NCI-H2107 treated with DMSO at 0.1 percent for 48 hours (cell line): Measurements from ENCODE around the gene OR13C2.
"Not testable (repeated sequence)": the region's sequence is repeated elsewhere in the genome, so short reads cannot be mapped to it uniquely, and the experiment has no call there.

Experiments
- DNase-seq: peaks from one replicate; lab custom pipeline; 2025; ENCODE audit not compliant: unreplicated experiment; lab: John Stamatoyannopoulos, UW

The OR13C2 gene, protein sequence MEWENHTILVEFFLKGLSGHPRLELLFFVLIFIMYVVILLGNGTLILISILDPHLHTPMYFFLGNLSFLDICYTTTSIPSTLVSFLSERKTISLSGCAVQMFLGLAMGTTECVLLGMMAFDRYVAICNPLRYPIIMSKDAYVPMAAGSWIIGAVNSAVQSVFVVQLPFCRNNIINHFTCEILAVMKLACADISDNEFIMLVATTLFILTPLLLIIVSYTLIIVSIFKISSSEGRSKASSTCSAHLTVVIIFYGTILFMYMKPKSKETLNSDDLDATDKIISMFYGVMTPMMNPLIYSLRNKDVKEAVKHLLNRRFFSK

DNA sequence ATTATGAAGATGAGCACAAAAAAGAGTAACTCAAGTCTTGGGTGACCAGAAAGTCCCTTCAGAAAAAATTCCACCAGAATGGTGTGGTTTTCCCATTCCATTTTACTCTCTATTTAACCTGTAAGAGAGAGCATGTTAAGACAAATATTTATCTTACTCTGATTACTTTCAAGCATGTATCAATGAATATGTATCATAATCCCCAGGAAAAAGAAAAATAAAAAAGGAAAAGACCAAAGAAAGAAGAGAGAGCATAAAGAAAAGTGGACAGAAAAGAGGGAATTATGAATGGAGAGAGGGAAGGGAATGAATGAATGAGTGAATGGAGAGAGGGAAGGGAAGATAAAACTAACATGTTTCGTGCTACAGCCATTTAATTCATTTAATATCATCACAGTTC lies at the start of gene OR13C2:
OR13C2 (minus strand) TSS at position 101 of the 400 bp plus-strand sequence; CDS start at position 101, 0 bp downstream.
- not testable (repeated sequence) for DNase-seq

DNA sequence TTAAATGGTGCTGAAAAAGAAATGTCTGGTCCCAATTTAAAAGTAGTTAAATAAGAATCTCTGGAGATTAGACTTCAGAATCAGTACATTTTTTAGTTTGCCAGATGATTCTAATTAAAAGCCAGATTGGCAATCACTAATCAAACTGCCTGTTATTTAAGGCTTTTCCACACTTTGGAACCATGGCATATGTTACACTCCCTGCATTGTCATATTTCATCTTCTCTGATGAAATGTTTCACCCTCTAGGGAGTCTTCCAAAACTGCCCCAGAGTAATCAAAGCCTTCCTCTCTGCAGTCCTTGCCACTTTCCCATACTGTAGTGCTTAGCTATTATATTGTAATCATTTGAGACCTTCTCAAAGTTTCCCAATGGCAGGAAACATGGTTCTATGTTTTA lies 30.0 kb upstream of the OR13C2 start:
- no peak for DNase-seq

DNA sequence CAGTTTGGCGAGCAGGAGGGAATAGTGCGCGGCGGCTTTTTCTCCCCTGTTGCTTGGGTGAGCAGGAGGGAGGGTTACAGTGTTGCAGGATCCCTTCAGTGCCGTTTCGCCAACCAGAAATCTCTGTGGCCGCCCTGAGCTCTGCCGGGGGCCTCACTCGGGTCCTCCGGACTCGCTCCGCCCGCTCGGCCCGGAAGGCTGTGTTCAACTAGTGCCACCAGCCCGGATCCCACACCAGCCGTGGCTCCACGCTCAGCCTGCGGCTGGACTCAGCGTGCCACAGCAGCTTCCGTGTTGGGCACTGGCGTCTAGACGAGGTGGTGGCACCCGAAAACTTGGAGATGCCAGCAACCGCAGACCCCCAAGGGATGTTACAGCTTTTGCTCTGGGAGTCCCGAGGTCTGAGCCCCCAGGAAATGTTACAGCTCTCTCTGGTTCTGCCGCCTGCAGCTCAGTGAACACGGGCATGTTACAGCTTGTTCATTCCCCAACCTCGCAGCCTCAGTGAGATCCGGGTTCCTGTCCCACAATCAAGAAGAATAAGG lies 28.6 kb upstream of the OR13C2 start:
- DNase-seq: no peak

DNA sequence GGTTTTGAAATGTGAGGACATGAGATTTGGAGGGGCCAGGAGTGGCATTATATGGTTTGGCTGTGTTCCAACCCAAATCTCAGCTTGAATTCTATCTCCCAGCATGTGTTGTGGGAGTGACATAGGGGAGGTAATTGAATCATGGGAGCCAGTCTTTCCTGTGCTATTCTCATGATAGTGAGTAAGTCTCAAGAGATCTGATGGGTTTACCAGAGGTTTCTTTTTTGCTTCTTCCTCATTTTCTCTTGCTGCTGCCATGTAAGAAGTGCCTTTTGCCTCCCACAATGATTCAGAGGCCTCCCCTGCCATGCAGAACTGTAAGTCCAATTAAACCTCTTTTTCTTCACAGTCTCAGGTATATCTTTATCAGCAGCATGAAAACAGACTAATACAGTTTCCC lies 20.5 kb upstream of the OR13C2 start:
- not testable (repeated sequence) for DNase-seq

DNA sequence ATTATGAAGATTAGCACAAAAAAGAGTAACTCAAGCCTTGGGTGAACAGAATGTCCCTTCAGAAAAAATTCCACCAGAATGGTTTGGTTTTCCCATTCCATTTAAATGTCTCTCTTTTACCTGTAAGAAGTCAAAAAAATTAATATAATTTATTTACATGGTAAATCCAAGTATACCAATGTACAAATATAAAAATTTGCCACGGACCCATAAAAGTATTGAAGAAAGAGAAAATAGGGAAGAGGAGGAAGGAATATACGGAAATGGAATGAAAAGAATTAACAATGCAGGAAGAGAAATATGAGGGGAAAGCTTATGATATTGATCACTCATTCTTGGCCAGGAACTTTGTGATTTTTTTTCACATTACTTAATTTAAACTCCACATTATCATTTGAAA lies 12.7 kb upstream of the OR13C2 start, which contains the start of gene OR13C9:
OR13C9 (minus strand) TSS at position 101 of the 400 bp plus-strand sequence; CDS start at position 101, 0 bp downstream.
- no peak for DNase-seq

DNA sequence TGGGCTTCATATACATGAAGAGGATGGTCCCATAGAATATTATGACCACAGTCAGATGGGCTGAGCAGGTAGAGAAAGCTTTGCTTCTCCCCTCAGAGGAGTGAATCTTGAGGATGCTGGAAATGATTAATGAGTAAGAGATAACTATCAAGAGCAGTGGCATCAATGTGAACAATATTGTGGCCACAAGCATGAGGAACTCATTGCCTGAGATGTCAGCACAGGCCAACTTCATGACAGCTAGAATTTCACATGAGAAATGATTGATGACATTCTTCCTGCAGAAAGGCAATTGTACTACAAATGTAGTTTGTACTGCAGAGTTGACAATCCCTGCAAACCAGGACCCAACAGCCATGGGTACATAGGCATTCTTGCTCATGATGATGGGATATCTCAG lies 12.0 kb upstream of the OR13C2 start:
- DNase-seq: no peak

DNA sequence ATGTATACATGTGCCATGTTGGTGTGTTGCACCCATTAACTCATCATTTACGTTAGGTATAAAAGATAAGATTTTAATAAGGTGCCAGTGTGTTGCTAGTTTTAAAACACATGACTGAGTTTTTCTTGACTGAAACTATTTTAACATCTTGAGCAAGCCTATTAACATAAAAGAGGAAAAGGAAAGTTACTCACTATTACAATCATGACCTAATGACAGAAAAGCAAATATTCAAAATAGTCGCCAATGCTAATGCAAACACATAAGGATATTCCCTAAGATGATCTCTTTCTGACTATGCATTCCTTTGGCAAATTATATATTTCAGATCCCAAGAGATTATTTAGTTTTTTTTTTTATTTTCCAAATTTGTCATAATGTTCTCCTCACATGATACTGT lies 5.8 kb upstream of the OR13C2 start:
- DNase-seq: no peak

DNA sequence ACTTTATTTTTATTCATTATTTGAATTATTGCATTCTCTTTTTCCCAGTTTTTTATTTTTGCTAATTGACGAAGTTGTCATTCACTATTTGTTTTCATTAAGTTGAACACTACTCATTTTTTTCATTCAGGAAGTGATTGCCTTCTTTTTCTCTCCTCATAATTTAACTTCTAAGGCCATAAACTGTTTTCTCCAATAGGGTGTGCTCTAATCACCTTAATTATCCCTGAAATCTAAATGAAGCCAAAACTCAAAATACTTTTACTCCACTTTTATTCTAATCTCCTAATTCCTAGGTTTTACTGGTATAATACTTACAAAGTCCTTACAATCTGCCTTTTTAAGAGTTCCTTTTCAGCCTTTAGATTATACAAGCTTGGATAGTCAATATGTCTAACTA lies 2.9 kb upstream of the OR13C2 start:
- DNase-seq: no peak

DNA sequence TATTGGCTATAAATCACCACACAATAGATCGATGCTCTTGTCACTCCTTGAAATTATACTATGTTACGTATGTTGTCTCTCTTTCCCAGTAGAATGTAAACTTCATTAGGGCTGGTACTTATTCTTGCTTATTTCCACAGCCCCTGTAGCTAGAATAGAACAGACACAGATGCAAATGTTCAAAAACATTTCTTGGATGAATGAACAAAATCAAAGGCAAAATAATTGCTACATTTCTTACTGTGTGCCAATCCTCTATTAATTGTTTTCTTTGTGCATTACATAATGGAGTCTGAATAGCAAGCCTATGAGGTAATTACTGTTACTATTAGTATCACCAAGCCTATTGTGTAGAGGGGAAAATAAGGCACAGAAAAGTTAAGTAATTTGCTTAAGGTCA lies 725 bp upstream of the OR13C2 start:
- no peak for DNase-seq

DNA sequence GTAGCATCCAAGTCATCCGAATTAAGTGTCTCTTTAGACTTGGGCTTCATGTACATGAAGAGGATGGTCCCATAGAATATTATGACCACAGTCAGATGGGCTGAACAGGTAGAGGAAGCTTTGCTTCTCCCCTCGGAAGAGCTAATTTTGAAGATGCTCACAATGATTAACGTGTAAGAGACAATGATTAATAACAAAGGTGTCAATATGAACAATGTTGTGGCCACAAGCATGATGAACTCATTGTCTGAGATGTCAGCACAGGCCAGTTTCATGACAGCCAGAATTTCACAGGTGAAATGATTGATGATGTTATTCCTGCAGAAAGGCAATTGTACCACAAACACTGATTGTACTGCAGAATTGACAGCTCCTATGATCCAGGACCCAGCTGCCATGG lies 626 bp downstream of the OR13C2 start:
- DNase-seq: no peak

DNA sequence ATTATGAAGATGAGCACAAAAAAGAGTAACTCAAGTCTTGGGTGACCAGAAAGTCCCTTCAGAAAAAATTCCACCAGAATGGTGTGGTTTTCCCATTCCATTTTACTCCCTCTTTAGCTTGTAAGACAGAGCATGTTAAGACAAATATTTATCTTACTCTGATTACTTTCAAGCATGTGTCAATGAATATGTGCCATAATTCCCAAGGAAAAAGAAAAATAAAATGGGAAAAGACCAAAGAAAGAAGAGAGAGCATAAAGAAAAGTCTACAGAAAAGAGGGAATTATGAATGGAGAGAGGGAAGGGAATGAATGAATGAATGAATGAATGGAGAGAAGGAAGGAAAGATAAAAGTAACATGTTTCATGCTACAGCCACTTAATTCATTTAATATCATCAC lies 6.1 kb downstream of the OR13C2 start, which contains the start of gene OR13C5:
OR13C5 (minus strand) TSS at position 101 of the 400 bp plus-strand sequence; CDS start at position 101, 0 bp downstream.
- DNase-seq: not testable (repeated sequence)

DNA sequence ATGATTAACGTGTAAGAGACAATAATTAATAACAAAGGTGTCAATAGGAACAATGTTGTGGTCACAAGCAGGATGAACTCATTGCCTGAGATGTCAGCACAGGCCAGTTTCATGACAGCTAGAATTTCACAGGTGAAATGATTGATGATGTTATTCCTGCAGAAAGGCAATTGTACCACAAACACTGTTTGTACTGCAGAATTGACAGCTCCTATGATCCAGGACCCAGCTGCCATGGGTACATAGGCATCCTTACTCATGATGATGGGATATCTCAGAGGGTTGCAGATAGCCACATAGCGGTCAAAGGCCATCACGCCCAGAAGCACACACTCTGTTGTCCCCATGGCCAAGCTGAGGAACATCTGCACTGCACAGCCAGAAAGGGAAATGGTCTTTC lies 6.7 kb downstream of the OR13C2 start:
- DNase-seq: not testable (repeated sequence)

DNA sequence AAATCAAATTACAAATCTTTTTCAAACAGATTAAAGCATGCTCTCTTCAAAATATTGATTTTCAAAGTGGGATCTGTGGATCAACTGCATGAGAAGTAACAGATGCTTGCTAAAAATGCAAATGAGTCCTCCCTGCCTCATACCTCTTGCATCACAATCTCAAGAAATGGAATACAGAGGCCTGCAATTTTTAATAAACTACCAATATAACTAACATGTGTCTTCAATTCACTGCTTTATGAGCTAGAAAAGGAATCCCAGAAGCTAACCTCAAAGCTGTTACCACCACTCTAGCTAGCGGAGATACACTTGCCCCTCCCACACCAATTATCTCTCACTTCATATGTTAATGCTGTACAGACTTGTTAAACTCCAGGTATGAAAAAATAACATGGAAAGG lies 15.8 kb downstream of the OR13C2 start:
- DNase-seq: no peak

DNA sequence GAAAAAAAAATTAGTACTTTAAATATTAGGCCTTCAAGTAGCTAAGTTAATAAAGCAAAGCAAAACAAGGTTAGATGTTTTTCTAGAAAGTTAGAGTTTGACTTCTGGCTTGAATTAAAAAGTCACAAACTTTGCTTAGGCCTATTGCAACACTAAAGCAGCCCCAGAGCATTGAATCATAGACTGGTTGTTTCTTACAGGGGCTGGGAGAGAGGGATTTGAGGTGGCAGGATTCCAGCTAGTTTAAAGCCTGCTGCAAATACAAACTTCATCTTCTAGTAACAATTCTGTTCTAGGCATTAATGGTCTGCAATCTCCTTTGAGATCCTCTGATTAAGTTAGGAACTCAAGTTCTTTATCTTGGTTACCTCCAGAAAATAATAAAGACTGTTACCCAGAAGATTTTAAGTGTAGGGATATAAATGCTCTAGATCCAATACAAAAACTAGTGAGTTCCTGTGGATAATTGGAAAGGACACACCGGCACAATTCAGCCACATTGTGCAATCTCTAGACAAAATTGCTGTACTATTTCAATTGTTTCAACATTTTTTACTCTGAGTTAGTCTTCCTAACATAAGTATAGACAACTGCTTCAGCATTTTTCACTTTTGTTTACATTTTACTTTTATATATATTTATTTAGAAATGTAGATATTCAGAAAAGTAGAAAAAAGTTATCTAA lies 18.8 kb downstream of the OR13C2 start:
- DNase-seq: no peak

DNA sequence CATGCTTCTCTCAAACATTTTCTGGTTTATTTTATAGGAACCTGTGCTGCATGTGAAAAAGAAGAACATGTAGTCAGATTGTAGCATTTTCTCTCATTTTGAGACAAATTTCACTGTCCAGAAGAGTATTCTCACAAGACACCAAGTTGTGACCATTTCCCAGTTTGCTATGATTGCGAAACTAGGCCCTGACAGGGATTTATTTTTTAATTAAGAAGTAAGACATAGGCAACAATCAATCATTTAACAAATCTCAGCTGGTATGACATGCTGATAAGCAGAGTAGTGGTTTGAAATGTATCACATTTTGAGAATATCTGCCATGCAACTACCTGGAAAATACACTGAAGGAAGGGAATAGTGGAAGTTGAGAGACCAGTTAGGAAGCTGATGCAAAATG lies 24.9 kb downstream of the OR13C2 start:
- no peak for DNase-seq

DNA sequence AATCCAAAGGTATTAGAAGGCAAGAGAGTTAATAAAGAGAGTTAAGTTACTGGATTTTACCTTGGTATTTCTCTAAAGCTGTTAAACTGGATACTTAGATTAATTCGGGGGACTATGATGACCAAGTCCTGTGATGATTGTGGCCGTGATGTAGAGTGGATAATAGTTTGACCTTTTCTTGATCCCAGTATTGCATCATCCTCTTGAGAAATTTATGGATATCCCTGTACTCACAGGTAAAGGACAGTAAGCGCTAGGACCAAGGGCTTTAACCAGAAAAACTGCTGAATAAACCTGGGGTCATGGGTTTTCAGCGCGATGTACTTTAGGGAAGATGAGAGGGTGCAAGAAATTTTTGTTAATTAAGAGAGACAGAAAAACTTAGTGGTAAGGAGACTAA lies 28.2 kb downstream of the OR13C2 start:
- no peak for DNase-seq

DNA sequence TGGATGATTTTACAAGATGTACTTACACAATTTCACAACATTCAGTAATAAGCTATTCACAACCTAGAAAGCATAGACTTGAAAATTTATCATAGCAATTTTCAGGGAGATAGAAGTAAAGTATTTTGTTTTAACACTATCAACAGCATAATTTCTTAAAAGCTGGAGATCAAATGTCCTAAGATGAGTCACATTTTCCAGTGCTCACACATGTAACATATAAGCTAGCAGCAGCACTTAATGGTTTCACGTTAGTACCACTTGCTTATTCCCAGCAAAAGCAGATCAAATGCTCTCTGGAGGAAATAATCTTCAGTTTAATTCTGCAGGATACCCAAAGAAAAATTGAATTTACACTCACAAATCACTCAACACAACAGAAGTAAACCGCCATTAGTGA lies 30.0 kb downstream of the OR13C2 start:
- DNase-seq: no peak

DNA sequence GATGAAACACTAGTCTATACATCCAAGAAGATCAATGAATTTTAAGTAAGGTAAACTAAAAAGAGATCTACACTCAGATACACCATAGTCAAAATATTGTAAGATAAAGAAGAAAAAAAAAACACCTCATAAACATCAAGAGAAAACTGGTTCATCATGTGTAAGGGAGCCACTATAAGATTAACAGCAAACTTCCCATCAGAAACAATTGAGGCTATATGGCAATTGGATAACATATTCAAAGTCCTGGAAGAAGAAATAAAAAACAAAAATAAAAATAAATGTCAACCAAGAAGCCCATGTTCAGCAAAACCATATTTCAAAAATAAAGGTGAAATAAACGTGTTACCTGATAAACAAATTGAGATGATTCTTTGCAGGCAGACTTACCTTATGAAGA lies 32.8 kb downstream of the OR13C2 start:
- DNase-seq: no peak

DNA sequence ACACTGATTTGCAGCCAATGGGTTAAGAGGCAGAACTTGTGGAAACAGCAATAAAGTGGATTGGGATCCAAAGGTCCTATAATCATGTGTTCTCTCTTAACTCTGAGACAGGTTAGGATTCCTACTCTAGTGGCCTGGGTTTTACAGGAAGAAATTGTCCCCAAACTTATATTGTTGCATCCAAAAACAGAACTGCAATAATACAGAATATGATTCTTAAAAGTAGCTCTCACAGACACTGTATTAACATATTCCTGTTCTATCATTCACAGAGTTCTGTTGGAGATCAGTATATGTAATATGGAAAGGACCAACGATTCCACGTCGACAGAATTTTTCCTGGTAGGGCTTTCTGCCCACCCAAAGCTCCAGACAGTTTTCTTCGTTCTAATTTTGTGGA lies 36.6 kb downstream of the OR13C2 start, which contains the start of gene OR13C8:
OR13C8 (plus strand) TSS at position 301 of the 400 bp plus-strand sequence; CDS start at position 301, 0 bp downstream.
- no peak for DNase-seq

DNA sequence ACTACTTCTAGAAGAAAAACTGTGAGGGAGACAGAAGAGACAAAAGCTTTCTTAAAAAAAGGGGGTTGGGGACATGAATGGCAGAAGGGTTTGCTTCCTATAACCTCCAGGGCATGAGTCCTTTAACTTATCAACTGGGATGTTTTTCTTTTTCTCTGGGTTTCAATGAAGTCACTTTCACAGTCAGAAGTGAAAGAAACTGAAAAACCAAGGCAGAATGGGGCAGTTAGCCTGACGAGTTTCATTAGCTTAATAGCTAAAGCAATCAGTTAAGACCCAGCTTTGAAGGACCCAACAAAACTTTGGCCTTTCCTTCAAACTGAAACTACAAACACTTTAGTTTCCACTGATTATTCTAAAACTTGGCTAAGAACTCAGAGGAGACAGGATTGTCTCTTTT lies 41.1 kb downstream of the OR13C2 start:
- DNase-seq: no peak

DNA sequence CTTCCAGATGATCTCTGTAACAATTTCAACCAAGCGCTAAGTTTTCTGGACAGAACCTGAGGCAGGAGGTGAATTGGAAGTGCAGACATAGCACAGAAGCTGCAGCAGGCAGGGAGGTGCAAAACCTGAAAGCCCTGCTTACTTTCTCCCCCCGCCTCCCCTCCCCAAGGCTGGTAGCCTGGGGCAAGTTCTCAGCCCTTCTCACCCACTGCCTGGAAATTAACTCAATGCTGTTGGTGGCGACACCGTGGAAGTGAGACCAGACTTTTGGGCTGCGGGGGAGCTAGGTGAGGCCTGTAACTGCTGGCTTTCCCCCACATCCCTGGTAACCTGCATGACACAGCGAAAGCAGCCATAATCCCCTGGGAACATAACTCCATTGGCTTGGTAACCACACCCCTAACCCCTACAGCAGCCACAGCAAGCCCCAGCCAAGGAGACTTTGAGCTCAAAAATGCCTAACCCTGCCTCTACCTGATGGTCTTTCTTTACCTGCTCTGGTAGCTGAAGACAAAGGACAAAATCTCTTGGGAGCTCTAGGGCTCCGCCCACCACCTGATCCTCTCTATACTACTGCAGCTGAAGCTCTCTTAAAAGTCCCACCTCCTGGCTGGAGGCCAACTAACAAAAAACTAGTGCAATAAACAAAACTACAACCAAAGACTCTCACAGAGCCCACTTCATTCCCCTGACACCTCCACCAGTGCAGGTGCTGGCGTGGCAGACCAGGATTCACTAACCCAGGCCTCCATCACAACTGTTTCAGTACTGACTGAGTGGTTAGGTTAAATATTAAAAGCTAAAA lies 48.4 kb downstream of the OR13C2 start:
- peak; percentile 14 for DNase-seq
